ENCODE data around the gene C1QL1. TPM values are rescaled to one million over a fixed set of nuclear protein-coding genes. Genes with fewer than 3 reads are reported as not detected.

C1QL1 gene
- total and polyA plus RNA-seq, 2 donors (not counting 3 experiments of a cell fraction or from before 2014, with no cell fraction given): 0.35 to 0.72 TPM

- no peaks in the 10 kb centered on the region for H3K36me3 ChIP-seq (ENCODE audit: control insufficient read depth in 2 of 2, extremely low read depth in 1 of 2, insufficient read depth in 2 of 2, low read length in 2 of 2)
- H4K20me1 ChIP-seq (replicated peaks; ENCODE audit: control insufficient read depth, extremely low read depth, insufficient read depth, low read length): no peaks in the 10 kb centered on the region
- H3K9me1 ChIP-seq (replicated peaks; ENCODE audit: control insufficient read depth, extremely low read depth, insufficient read depth, low read length): no peaks in the 10 kb centered on the region
- H2AFZ ChIP-seq (ENCODE audit: low read depth, low read length): peak overlapping the region; percentile 77
- FAIRE-seq: no peak
- peaks cover 8% of the 10 kb centered on the region for H3K4me1 ChIP-seq (ENCODE audit: control insufficient read depth, extremely low read depth, insufficient read depth, low read length)
- no peak for TF ChIP-seq JUN (IDR thresholded peaks at IDR 0.05; ENCODE audit: borderline replicate concordance, insufficient read depth, insufficient read length, low read depth)
- peak; percentile 68 for TF ChIP-seq EZH2 (IDR thresholded peaks at IDR 0.05; ENCODE audit: borderline replicate concordance, low read depth, low read length, severe bottlenecking)
- TF ChIP-seq MYC (IDR thresholded peaks at IDR 0.05; ENCODE audit: low read depth, low read length): no peak
- H3K27ac ChIP-seq (ENCODE audit: insufficient read depth, low read depth, low read length): no peak overlapping the region
- ChIA-PET CTCF (interaction anchor here (0.7 to 1.9 kb wide), 9 partner anchors 10 to 129 kb away, joined by 3 to 10 read pairs (median 4); no protein-coding TSS in a partner anchor), POLR2A (interaction anchor here (1.2 kb wide), 1 partner anchor 10 kb away, joined by 4 read pairs; no protein-coding TSS in a partner anchor)
- dilution Hi-C loops (cut with MboI; ENCODE audit: extremely low pct_ligation_motif_present, low sequenced_read_pairs): no loop called here
- no peaks in the 10 kb centered on the region for H3K9me3 ChIP-seq (replicated peaks; ENCODE audit: control insufficient read depth, insufficient read depth, low read length)
- H3K79me2 ChIP-seq (ENCODE audit: control insufficient read depth, insufficient read depth, low read length): no peaks in the 10 kb centered on the region
- peaks cover 52 to 54% of the 10 kb centered on the region in 2 experiments for H3K27me3 ChIP-seq (ENCODE audit: control insufficient read depth in 2 of 2, insufficient read depth in 2 of 2, low read length in 2 of 2)
- DNase-seq (ENCODE audit: low read depth, low spot score): no peak
- H3K4me2 ChIP-seq (ENCODE audit: insufficient read depth, low read length): peak overlapping the region; percentile 68
- intact Hi-C loops (cut with micrococcal nuclease): no loop called here
- H3K9ac ChIP-seq (replicated peaks; ENCODE audit: extremely low read depth, insufficient read depth, low read length): no peak overlapping the region
- peak overlapping the region; percentile 16 to 34 (median 30) for H3K4me3 ChIP-seq (replicated peaks in 1 of 3; ENCODE audit: insufficient read depth in 1 of 3, low read depth in 1 of 3, low read length in 3 of 3)
- no TSS peak for BruUV-seq (replicated peaks)
Measured at GRCh38 chr17:44970136-44970741, 2.1 kb upstream of the C1QL1 start.

- Histone ChIP-seq H3K4me1 (ENCODE audit: control insufficient read depth, extremely low read depth, insufficient read depth, low read length) (peaks cover 8% of the 10 kb centered on the region), H3K27me3 (ENCODE audit: control insufficient read depth in 2 of 2, insufficient read depth in 2 of 2, low read length in 2 of 2) (peaks cover 52 to 57% of the 10 kb centered on the region in 2 experiments), H3K9me1 (replicated peaks; ENCODE audit: control insufficient read depth, extremely low read depth, insufficient read depth, low read length) (no peaks in the 10 kb centered on the region), H3K36me3 (ENCODE audit: control insufficient read depth in 2 of 2, extremely low read depth in 1 of 2, insufficient read depth in 2 of 2, low read length in 2 of 2) (no peaks in the 10 kb centered on the region), H3K4me3 (replicated peaks in 1 of 3; ENCODE audit: insufficient read depth in 1 of 3, low read depth in 1 of 3, low read length in 3 of 3) (no peak overlapping the region), H3K79me2 (ENCODE audit: control insufficient read depth, insufficient read depth, low read length) (no peaks in the 10 kb centered on the region), H4K20me1 (replicated peaks; ENCODE audit: control insufficient read depth, extremely low read depth, insufficient read depth, low read length) (no peaks in the 10 kb centered on the region), H2AFZ (ENCODE audit: low read depth, low read length) (no peak overlapping the region), H3K9ac (replicated peaks; ENCODE audit: extremely low read depth, insufficient read depth, low read length) (no peak overlapping the region), H3K27ac (ENCODE audit: insufficient read depth, low read depth, low read length) (no peak overlapping the region), H3K9me3 (replicated peaks; ENCODE audit: control insufficient read depth, insufficient read depth, low read length) (no peaks in the 10 kb centered on the region), H3K4me2 (ENCODE audit: insufficient read depth, low read length) (no peak overlapping the region)
- no TSS peak for BruUV-seq (replicated peaks)
- DNase-seq (ENCODE audit: low read depth, low spot score) (no peak), FAIRE-seq (no peak)
- peak; percentile 10 for TF ChIP-seq EZH2 (IDR thresholded peaks at IDR 0.05; ENCODE audit: borderline replicate concordance, low read depth, low read length, severe bottlenecking)
- TF ChIP-seq GATA2 (IDR thresholded peaks at IDR 0.05; ENCODE audit: insufficient read depth, insufficient read length, low read depth, low read length): no peak
- TF ChIP-seq FOS (IDR thresholded peaks at IDR 0.05; ENCODE audit: borderline replicate concordance, insufficient read depth, low read length): no peak
- TF ChIP-seq POLR2A (IDR thresholded peaks at IDR 0.05; ENCODE audit: low read depth, low read length): no peak
- no peak for TF ChIP-seq MAX (IDR thresholded peaks at IDR 0.05; ENCODE audit: insufficient read depth, insufficient read length)
- intact Hi-C loops (cut with micrococcal nuclease): loop anchor here (5.0 kb wide), 1 partner anchor 48 kb away; no protein-coding TSS in a partner anchor
- POLR2A ChIA-PET: no interaction called here
- CTCF ChIA-PET: interaction anchor here (1.2 to 2.0 kb wide), 6 partner anchors 10 to 163 kb away, joined by 3 to 6 read pairs (median 4); partner anchors contain the start of gene PLCD3
- dilution Hi-C loops (cut with MboI; ENCODE audit: extremely low pct_ligation_motif_present, low sequenced_read_pairs): no loop called here
Measured at GRCh38 chr17:44969144-44969780, 1.2 kb upstream of the C1QL1 start.
